ENCODE data around the gene PNPLA7.

Gene PNPLA7

GRCh38 chr9:137496601-137497375 is 53.4 kb downstream of the PNPLA7 start:
- DNase-seq (ENCODE audit: low read depth, low spot score), result no peak

GRCh38 chr9:137494550-137495351 is 55.5 kb downstream of the PNPLA7 start:
- DNase-seq (ENCODE audit: low read depth, low spot score), result no peak

GRCh38 chr9:137494104-137494544 is 56.1 kb downstream of the PNPLA7 start:
- no peak for DNase-seq (ENCODE audit: low read depth, low spot score)

GRCh38 chr9:137493364-137494103 is 56.7 kb downstream of the PNPLA7 start:
- DNase-seq (ENCODE audit: low read depth, low spot score), result no peak

- no peak for DNase-seq (ENCODE audit: low read depth, low spot score)
Measured at GRCh38 chr9:137492464-137493363, 57.5 kb downstream of the PNPLA7 start.

GRCh38 chr9:137491735-137492432 is 58.3 kb downstream of the PNPLA7 start:
- DNase-seq (ENCODE audit: low read depth, low spot score), result no peak

GRCh38 chr9:137490532-137491186 is 59.5 kb downstream of the PNPLA7 start:
- DNase-seq (ENCODE audit: low read depth, low spot score), result no peak

- DNase-seq (ENCODE audit: low read depth, low spot score), result no peak
Measured at GRCh38 chr9:137488906-137489305, 61.3 kb downstream of the PNPLA7 start.

- no peak for DNase-seq (ENCODE audit: low read depth, low spot score)
Measured at GRCh38 chr9:137488327-137488653, 61.9 kb downstream of the PNPLA7 start.

GRCh38 chr9:137487454-137488326 is 62.5 kb downstream of the PNPLA7 start:
- no peak for DNase-seq (ENCODE audit: low read depth, low spot score)

- DNase-seq (ENCODE audit: low read depth, low spot score), result no peak
Measured at GRCh38 chr9:137486545-137487453, 63.4 kb downstream of the PNPLA7 start.

GRCh38 chr9:137486141-137486490 is 64.1 kb downstream of the PNPLA7 start:
- DNase-seq (ENCODE audit: low read depth, low spot score), result no peak

- no peak for DNase-seq (ENCODE audit: low read depth, low spot score)
Measured at GRCh38 chr9:137485343-137486140, 64.7 kb downstream of the PNPLA7 start.

GRCh38 chr9:137484551-137485315 is 65.5 kb downstream of the PNPLA7 start:
- no peak for DNase-seq (ENCODE audit: low read depth, low spot score)

GRCh38 chr9:137482094-137482781 is 68.0 kb downstream of the PNPLA7 start:
- no peak for DNase-seq (ENCODE audit: low read depth, low spot score)

Measured in brain pericyte (primary cell).